WERI-Rb-1 (cell line): ENCODE results near the gene LPCAT1.
A peak's percentile ranks its signal among the peaks of the same experiment; 100 is the strongest.

Experiments used
- DNase-seq: peaks from one replicate; pipeline ENCODE4 v3.0.0-alpha.2; 2020
- H3K27ac ChIP-seq: fragments of 250-450 bp; sonication (Bioruptor Pico); 2 replicates; pipeline ENCODE4 v1.5.1; 2020; ENCODE audit warnings: mild to moderate bottlenecking, moderate library complexity
- H3K27me3 ChIP-seq: fragments of 250-450 bp; sonication (Bioruptor Pico); 2 replicates; pipeline ENCODE4 v1.5.1; 2021; ENCODE audit warnings: mild to moderate bottlenecking, low read depth, moderate library complexity; ENCODE audit not compliant: insufficient read depth, severe bottlenecking
- H3K36me3 ChIP-seq: fragments of 250-450 bp; sonication (Bioruptor Pico); 2 replicates; pipeline ENCODE4 v1.5.1; 2020; ENCODE audit warnings: mild to moderate bottlenecking, moderate library complexity
- H3K4me3 ChIP-seq: 2 replicates; pipeline ENCODE4 v1.5.1; 2011; ENCODE audit warnings: low read depth, mild to moderate bottlenecking, control low read depth, low read length
- H3K9me3 ChIP-seq: fragments of 250-450 bp; sonication (Bioruptor Pico); 2 replicates; pipeline ENCODE4 v1.5.1; 2021; ENCODE audit warnings: mild to moderate bottlenecking, moderate library complexity; ENCODE audit not compliant: severe bottlenecking
- TF ChIP-seq, protein P1 (sequence below): IDR thresholded peaks from 2 replicates; pipeline ENCODE4 v1.5.1; 2011; ENCODE audit warnings: low read depth, mild to moderate bottlenecking, control low read depth, inconsistent platforms, low read length

The LPCAT1 gene

DNA sequence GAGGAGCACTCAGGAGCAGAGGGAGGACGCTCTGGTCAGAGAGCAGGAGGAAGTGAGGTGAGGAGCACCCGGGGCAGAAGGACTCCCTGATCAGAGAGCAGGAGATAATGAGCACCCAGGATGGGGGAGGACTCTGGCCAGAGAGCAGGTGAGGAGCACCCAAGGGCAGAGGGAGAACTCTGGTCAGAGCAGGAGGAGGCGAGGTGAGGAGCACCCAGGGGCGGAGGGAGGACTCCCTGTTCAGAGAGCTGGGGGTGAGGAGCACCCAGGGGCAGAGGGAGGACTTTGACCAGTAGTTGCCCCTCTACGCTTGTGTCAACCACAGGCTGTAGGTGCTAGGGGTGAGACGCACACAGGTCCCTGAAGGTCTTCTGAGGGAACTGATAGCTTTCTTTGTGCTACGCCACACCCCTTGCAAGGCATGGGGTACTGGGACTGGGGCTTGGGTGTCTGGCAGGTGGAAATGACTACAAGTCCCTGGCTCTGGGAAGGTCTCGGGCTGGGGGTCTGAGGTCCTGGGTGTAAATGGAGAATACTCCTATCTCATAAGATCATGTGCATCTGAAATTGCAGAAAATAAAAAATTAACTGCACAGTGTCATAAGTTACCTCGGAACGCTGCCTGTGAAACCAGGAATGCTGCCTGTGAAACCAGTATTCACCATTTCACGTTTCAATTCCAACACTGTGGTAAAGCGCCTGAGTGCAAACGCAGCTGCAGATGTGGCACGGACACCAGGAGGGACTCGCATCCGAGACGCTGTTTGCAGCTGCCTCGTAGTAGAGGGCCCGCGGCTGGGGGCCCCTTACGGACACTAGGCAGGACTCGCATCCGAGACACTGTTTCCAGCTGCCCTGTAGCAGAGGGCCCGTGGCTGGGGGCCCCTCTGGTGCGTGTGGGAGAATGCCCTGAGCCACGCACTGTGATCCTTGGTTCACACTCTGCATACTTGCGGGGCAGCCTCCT is 51.5 kb downstream of the LPCAT1 start:
- DNase-seq = no peak
- peaks cover 88% of the 10 kb centered on the region for H3K36me3 ChIP-seq
- no peak overlapping the region for H3K4me3 ChIP-seq
- TF ChIP-seq, protein P1, sequence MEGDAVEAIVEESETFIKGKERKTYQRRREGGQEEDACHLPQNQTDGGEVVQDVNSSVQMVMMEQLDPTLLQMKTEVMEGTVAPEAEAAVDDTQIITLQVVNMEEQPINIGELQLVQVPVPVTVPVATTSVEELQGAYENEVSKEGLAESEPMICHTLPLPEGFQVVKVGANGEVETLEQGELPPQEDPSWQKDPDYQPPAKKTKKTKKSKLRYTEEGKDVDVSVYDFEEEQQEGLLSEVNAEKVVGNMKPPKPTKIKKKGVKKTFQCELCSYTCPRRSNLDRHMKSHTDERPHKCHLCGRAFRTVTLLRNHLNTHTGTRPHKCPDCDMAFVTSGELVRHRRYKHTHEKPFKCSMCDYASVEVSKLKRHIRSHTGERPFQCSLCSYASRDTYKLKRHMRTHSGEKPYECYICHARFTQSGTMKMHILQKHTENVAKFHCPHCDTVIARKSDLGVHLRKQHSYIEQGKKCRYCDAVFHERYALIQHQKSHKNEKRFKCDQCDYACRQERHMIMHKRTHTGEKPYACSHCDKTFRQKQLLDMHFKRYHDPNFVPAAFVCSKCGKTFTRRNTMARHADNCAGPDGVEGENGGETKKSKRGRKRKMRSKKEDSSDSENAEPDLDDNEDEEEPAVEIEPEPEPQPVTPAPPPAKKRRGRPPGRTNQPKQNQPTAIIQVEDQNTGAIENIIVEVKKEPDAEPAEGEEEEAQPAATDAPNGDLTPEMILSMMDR = no peak
- H3K27me3 ChIP-seq = no peaks in the 10 kb centered on the region
- H3K9me3 ChIP-seq = no peaks in the 10 kb centered on the region
- no peak overlapping the region for H3K27ac ChIP-seq

DNA sequence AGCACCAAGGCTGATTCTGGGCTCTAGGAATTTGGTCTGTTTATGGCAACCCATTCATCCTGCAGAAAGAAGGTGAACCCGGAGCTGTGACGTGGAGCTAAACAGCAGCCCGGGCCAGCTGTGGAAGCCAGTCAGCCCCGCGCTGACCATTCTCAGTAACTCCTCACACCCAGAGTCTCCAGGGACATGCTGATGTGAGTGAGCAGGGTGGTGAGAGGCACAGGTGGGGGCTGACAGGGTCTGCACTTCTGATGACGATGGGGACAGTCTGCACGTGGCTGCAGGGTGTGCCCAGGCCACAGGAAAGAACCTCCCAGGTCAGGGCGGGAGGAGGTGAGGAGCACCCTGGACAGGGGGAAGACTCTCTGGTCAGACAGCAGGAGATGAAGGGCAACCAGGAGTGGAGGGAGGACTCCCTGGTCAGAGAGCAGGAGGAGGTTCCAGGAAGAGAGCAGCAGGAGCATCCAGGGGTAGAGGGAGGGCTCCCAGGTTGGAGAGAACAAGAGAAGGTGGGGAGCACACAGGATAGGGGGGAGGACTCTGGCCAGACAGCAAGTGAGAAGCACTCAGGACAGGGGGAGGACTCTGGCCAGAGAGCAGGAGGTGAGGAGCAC is 52.4 kb downstream of the LPCAT1 start:
- H3K9me3 ChIP-seq = no peaks in the 10 kb centered on the region
- H3K4me3 ChIP-seq = no peak overlapping the region
- H3K36me3 ChIP-seq = peaks cover 88% of the 10 kb centered on the region
- no peaks in the 10 kb centered on the region for H3K27me3 ChIP-seq
- no peak overlapping the region for H3K27ac ChIP-seq
- no peak for DNase-seq
- TF ChIP-seq, protein P1 = no peak

DNA sequence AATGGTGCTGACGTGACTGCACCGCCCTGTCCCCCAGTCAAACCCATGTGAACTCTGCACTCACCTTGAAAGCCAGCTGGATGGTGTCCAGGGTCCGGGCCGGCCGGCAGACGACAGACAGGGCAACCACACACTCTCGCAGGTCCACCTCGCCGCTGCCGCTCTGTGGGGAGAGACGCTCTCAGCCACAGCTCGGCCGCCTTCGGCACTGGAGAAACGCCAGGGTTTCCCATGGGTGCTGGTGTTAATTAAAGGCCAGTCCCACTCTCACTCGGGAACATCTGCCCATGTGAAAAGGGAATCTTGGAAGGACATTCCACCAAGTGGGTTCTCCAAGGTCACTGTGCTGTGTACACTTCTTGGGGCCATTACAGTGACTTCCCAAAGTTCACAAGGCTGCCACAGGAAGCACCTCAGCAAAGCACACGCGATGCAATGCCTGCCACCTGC is 53.0 kb downstream of the LPCAT1 start:
- TF ChIP-seq, protein P1 = no peak
- no peak overlapping the region for H3K27ac ChIP-seq
- H3K27me3 ChIP-seq = no peaks in the 10 kb centered on the region
- peaks cover 88% of the 10 kb centered on the region for H3K36me3 ChIP-seq
- no peak for DNase-seq
- H3K9me3 ChIP-seq = no peaks in the 10 kb centered on the region
- H3K4me3 ChIP-seq = no peak overlapping the region

DNA sequence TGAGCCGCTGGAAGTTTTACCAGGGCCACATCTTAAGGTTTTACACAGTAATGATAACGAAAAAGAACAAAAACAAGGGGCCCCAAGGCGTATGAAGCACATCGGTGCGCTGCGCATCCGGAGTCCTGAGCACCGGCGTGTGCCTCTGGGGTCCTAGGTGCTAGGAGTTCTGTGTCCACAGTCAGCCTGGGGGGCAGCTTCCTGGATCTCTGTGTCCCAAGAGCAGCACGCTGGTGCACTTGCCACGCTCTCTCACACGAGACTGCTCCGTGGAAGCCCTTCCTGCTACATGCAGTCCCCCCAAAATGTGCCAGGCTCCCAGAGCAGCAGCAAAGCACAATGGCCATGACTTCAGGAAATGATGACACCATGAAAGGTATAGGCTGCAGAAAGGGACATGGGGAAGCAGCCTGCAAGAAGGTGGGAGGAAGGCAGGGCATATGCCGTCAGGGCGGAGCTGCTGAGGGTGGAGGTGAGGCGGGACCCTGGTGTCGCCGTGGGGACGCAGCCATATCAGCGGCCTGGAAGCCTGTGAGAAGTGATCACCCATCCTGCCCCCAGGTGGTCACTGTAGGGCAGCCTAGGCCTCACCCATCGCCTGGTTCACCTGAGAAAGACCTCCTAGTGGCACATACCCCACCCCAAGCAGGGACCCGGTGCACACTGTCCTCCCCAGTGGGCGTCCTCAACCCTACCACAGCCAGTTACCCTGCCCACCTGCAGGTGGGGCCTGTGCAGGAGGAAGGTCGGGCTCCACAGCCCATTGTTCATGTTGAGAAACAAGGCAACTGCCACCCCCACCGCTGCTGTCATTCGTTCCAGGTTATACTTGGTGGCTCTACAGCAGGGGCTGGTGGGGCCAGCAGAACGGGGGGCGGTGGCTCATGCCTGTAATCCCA is 54.9 kb downstream of the LPCAT1 start:
- Histone ChIP-seq H3K4me3 (no peak overlapping the region), H3K27ac (no peak overlapping the region), H3K36me3 (peaks cover 83% of the 10 kb centered on the region), H3K9me3 (no peaks in the 10 kb centered on the region), H3K27me3 (no peaks in the 10 kb centered on the region)
- DNase-seq = no peak
- TF ChIP-seq, protein P1 = peak; percentile 37

- peak; percentile 90 for DNase-seq
- Histone ChIP-seq H3K4me3 (no peak overlapping the region), H3K9me3 (no peaks in the 10 kb centered on the region), H3K27me3 (no peaks in the 10 kb centered on the region), H3K36me3 (peaks cover 83% of the 10 kb centered on the region), H3K27ac (no peak overlapping the region; the same call in 1 of the 2 replicates)
- TF ChIP-seq, protein P1 = peak; percentile 98
These were observed 55.5 kb downstream of the LPCAT1 start for GRCh38 chr5:1468247-1468612.
